Endothelial cell of umbilical vein (primary cell): Measurements from ENCODE around the gene MYRIP. TPM values are rescaled to one million over a fixed set of nuclear protein-coding genes. Genes with fewer than 3 reads are reported as not detected.

ENCODE experiments used
- BruUV-seq: library from RNA; stranded (reverse); fragments of 400-500 nt; replicated peaks from 2 replicates; lab custom pipeline; 2021; lab: Mats Ljungman, UMichigan
- CTCF ChIA-PET: fragments of 300-600, 350-600 bp; sonication (Branson Sonifier 250); formaldehyde crosslinking; loops from one replicate; lab custom pipeline; 2021; ENCODE audit warnings: antibody characterized with exemption, inconsistent platforms; lab: Charles Lee
- POLR2A ChIA-PET: fragments of 300-600, 350-600 bp; sonication (Branson Sonifier 250); formaldehyde crosslinking; loops from one replicate; lab custom pipeline; 2021; ENCODE audit warnings: antibody characterized with exemption, inconsistent platforms; lab: Charles Lee
- DNase-seq: peaks from one replicate; pipeline ENCODE4 v3.0.0-alpha.2; 2011; ENCODE audit warnings: low read depth, low spot score
- FAIRE-seq: peaks from 2 replicates; lab custom pipeline; 2011; peaks lifted over from hg19 to GRCh38; lab: Jason Lieb, UNC
- H2AFZ ChIP-seq: 2 replicates; pipeline ENCODE4 v1.6.0; 2012; ENCODE audit warnings: low read depth, low read length, control low read depth, inconsistent platforms
- H3K27ac ChIP-seq: 2 replicates; pipeline ENCODE4 v1.5.1; 2011; ENCODE audit warnings: low read depth, mild to moderate bottlenecking, control low read depth, low read length, moderate library complexity; ENCODE audit not compliant: insufficient read depth
- H3K27me3 ChIP-seq, 2 experiments: 2 replicates each; pipeline versions ENCODE4 v1.6.0 to v1.6.1; 2011; ENCODE audit warnings: low read length in 2 of 2, mixed read lengths in 1 of 2; ENCODE audit not compliant: control insufficient read depth in 2 of 2, insufficient read depth in 2 of 2
- H3K36me3 ChIP-seq, 2 experiments: 2 replicates in 1 of 2; 3 replicates in 1 of 2; pipeline ENCODE4 v1.5.1; 2011; ENCODE audit warnings: low read length in 2 of 2, mild to moderate bottlenecking in 1 of 2, moderate library complexity in 1 of 2; ENCODE audit not compliant: control insufficient read depth in 2 of 2, insufficient read depth in 2 of 2; ENCODE audit errors: extremely low read depth in 1 of 2
- H3K4me1 ChIP-seq: 3 replicates; pipeline ENCODE4 v1.5.1; 2011; ENCODE audit warnings: mild to moderate bottlenecking, low read length; ENCODE audit not compliant: control insufficient read depth, insufficient read depth; ENCODE audit errors: extremely low read depth
- H3K4me2 ChIP-seq: 2 replicates; pipeline ENCODE4 v1.6.1; 2011; ENCODE audit warnings: low read length, control low read depth, mixed read lengths; ENCODE audit not compliant: insufficient read depth
- H3K4me3 ChIP-seq, 3 experiments: fragments of 200-600 bp in 1 of 3; sonication (generic), shearing (Covaris generic) in 1 of 3; replicated peaks in 1 of 3; 2 replicates each; pipeline ENCODE4 v1.5.1; 2011 to 2016; ENCODE audit warnings: control low read depth in 3 of 3, low read length in 3 of 3, mild to moderate bottlenecking in 2 of 3, inconsistent platforms in 1 of 3, low read depth in 1 of 3, moderate library complexity in 1 of 3; ENCODE audit not compliant: insufficient read depth in 1 of 3
- H3K79me2 ChIP-seq: 2 replicates; pipeline ENCODE4 v1.6.0; 2012; ENCODE audit warnings: low read length, inconsistent platforms; ENCODE audit not compliant: control insufficient read depth, insufficient read depth
- H3K9ac ChIP-seq: replicated peaks from 2 replicates; pipeline ENCODE3; 2011; ENCODE audit warnings: low read length, control low read depth; ENCODE audit not compliant: insufficient read depth; ENCODE audit errors: extremely low read depth
- H3K9me1 ChIP-seq: replicated peaks from 3 replicates; pipeline ENCODE4 v1.6.0; 2011; ENCODE audit warnings: mild to moderate bottlenecking, low read length; ENCODE audit not compliant: control insufficient read depth, insufficient read depth; ENCODE audit errors: extremely low read depth
- H3K9me3 ChIP-seq: replicated peaks from 2 replicates; pipeline ENCODE4 v1.5.1; 2012; ENCODE audit warnings: low read length, inconsistent platforms; ENCODE audit not compliant: control insufficient read depth, insufficient read depth
- H4K20me1 ChIP-seq: replicated peaks from 2 replicates; pipeline ENCODE3; 2011; ENCODE audit warnings: mild to moderate bottlenecking, low read length; ENCODE audit not compliant: control insufficient read depth, insufficient read depth; ENCODE audit errors: extremely low read depth
- EZH2 ChIP-seq: IDR thresholded peaks from 2 replicates; pipeline ENCODE4 v1.6.1; 2012; ENCODE audit warnings: borderline replicate concordance, low read depth, mild to moderate bottlenecking, moderate library complexity, low read length, inconsistent platforms; ENCODE audit not compliant: severe bottlenecking
- FOS ChIP-seq: IDR thresholded peaks from 2 replicates; pipeline ENCODE4 v1.6.1; 2011; ENCODE audit warnings: mild to moderate bottlenecking, low read length, moderate library complexity, borderline replicate concordance; ENCODE audit not compliant: insufficient read depth
- GATA2 ChIP-seq: IDR thresholded peaks from 2 replicates; pipeline ENCODE4 v1.7.0; 2011; ENCODE audit warnings: low read depth, mild to moderate bottlenecking, moderate library complexity, mixed read lengths, low read length; ENCODE audit not compliant: insufficient read length, insufficient read depth
- JUN ChIP-seq: IDR thresholded peaks from 2 replicates; pipeline ENCODE4 v1.6.1; 2011; ENCODE audit warnings: borderline replicate concordance, low read depth; ENCODE audit not compliant: insufficient read length, insufficient read depth
- MYC ChIP-seq: IDR thresholded peaks from one replicate; pipeline ENCODE4 v1.6.1; 2011; ENCODE audit warnings: mild to moderate bottlenecking, low read depth, low read length
- POLR2A ChIP-seq: IDR thresholded peaks from 2 replicates; pipeline ENCODE4 v1.6.1; 2012; ENCODE audit warnings: low read depth, mild to moderate bottlenecking, control low read depth, low read length
- POLR2AphosphoS5 ChIP-seq: IDR thresholded peaks from 2 replicates; pipeline ENCODE4 v1.6.1; 2012; ENCODE audit warnings: low read depth, mild to moderate bottlenecking, control low read depth, low read length, moderate library complexity; ENCODE audit not compliant: insufficient read depth
- dilution Hi-C: fragments of 300-500 bp; cut with MboI; formaldehyde crosslinking; loops from one replicate; pipeline ENCODE4 v1.15.0; 2019; ENCODE audit warnings: low sequenced_read_pairs; ENCODE audit not compliant: extremely low pct_ligation_motif_present
- intact Hi-C: fragments of 100-400 bp; cut with micrococcal nuclease; formaldehyde crosslinking; loops from one replicate; pipeline ENCODE4 v1.10.0; 2022
- polyA plus RNA-seq, 4 experiments: library from polyadenylated mRNA; depleted of rRNA in 3 of 4; stranded (reverse) in 3 of 4; unstranded in 1 of 4; fragments of >200 nt; gene quantifications; 2 replicates each; pipeline versions ENCODE4 v1.2.1 to v1.2.3, GENCODE V29; 2011 to 2012; ENCODE audit warnings: missing spikeins in 1 of 4
- total RNA-seq: library from RNA; stranded (reverse); gene quantifications from 2 replicates; pipeline ENCODE4 v1.2.3, GENCODE V29; 2021
- TF ChIP-seq, protein P1 (sequence below), 2 donors: IDR thresholded peaks; 1 replicate in 1 of 2; 2 replicates in 1 of 2; pipeline ENCODE4 v1.5.1; 2011; ENCODE audit warnings: low read length in 2 of 2, mild to moderate bottlenecking in 2 of 2, moderate library complexity in 2 of 2, control low read depth in 1 of 2, inconsistent platforms in 1 of 2, low read depth in 1 of 2; ENCODE audit not compliant: insufficient read depth in 1 of 2; ENCODE audit errors: extremely low read depth in 1 of 2
- TF ChIP-seq, protein P2 (sequence below): IDR thresholded peaks from 2 replicates; pipeline ENCODE4 v1.6.1; 2011; ENCODE audit not compliant: insufficient read depth, insufficient read length

Gene MYRIP
- total and polyA plus RNA-seq, 2 donors (not counting 3 experiments of a cell fraction or from before 2014, with no cell fraction given): 6.7 to 11.9 TPM

DNA sequence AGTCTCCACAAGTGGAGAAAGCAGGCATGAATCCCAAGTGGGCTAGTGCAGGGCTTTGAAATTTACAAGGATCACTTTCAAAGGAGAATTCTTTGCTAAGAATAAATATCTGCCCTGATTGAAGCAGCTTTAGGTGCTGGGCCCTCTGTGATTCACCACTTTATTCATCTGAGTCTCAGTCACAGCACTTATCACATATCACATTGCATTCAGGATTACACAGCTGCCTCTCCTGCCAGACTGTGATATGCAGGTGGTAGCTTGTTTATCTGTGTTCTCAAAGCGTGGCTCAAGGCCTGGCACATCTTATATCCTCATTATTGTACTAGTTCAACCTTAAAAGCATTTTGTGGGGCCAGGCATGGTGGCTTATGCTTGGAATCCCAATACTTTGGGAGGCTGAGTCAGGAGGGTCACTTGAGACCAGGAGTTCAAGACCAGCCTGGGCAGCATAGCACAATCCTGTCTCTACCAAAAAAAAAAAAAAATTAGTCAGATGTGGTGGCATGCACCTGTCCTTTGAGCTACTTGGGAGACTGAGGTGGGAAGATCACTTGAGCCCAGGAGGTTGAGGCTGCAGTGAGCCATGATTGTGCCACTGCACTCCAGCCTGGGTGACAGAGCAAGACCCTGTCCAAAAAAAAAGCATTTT, 343.2 kb downstream of the MYRIP start:
- CTCF ChIA-PET: interaction anchor here (1.2 to 1.9 kb wide), 3 partner anchors 10 to 102 kb away, joined by 3 to 5 read pairs (median 4); no protein-coding TSS in a partner anchor
- Histone ChIP-seq H4K20me1 (no peaks in the 10 kb centered on the region), H2AFZ (no peak overlapping the region), H3K27ac (no peak overlapping the region), H3K9ac (no peak overlapping the region), H3K4me2 (no peak overlapping the region), H3K9me1 (no peaks in the 10 kb centered on the region), H3K4me1 (no peaks in the 10 kb centered on the region), H3K36me3 (peaks cover 0 to 3% of the 10 kb centered on the region in 2 experiments), H3K9me3 (no peaks in the 10 kb centered on the region), H3K27me3 (no peaks in the 10 kb centered on the region), H3K4me3 (no peak overlapping the region), H3K79me2 (no peaks in the 10 kb centered on the region)
- POLR2A ChIA-PET: no interaction called here
- dilution Hi-C loops: no loop called here
- intact Hi-C loops: no loop called here
- no peak for TF ChIP-seq MYC
- TF ChIP-seq, protein P1, sequence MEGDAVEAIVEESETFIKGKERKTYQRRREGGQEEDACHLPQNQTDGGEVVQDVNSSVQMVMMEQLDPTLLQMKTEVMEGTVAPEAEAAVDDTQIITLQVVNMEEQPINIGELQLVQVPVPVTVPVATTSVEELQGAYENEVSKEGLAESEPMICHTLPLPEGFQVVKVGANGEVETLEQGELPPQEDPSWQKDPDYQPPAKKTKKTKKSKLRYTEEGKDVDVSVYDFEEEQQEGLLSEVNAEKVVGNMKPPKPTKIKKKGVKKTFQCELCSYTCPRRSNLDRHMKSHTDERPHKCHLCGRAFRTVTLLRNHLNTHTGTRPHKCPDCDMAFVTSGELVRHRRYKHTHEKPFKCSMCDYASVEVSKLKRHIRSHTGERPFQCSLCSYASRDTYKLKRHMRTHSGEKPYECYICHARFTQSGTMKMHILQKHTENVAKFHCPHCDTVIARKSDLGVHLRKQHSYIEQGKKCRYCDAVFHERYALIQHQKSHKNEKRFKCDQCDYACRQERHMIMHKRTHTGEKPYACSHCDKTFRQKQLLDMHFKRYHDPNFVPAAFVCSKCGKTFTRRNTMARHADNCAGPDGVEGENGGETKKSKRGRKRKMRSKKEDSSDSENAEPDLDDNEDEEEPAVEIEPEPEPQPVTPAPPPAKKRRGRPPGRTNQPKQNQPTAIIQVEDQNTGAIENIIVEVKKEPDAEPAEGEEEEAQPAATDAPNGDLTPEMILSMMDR (IDR thresholded peaks at IDR 0.05; ENCODE audit: extremely low read depth in 1 of 2, insufficient read depth in 1 of 2, low read depth in 1 of 2, low read length in 2 of 2): no peak
- TF ChIP-seq FOS: no peak
- FAIRE-seq (no peak), DNase-seq (no peak)
- no TSS peak for BruUV-seq

DNA sequence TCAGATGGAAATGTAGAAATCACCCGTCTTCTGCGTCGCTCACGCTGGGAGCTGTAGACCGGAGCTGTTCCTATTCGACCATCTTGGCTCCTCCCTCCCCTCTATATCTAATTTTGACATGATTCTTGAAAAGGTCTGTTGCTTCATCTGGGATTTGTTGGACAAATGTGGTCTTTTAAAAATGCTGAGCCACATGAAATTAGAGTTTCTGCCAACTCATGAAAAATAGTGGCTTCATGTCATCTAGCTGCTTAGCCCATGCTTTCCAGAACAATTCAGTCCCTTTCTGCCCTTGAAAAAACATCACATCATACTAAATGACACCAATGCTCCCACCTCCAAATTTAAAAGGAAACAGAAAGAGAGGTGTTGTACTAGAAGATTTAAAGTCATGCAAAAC, 351.5 kb downstream of the MYRIP start:
- H3K4me2 ChIP-seq: no peak overlapping the region
- TF ChIP-seq EZH2 (no peak), POLR2AphosphoS5 (no peak), GATA2 (no peak), MYC (no peak), FOS (no peak), JUN (no peak), POLR2A (no peak)
- TF ChIP-seq, protein P2, sequence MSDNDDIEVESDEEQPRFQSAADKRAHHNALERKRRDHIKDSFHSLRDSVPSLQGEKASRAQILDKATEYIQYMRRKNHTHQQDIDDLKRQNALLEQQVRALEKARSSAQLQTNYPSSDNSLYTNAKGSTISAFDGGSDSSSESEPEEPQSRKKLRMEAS: no peak
- TF ChIP-seq, protein P1 (IDR thresholded peaks at IDR 0.05; ENCODE audit: extremely low read depth in 1 of 2, insufficient read depth in 1 of 2, low read depth in 1 of 2, low read length in 2 of 2): no peak
- no peak overlapping the region for H2AFZ ChIP-seq
- peaks cover 0 to 12% of the 10 kb centered on the region in 2 experiments for H3K36me3 ChIP-seq
- H3K27me3 ChIP-seq: no peaks in the 10 kb centered on the region
- H3K79me2 ChIP-seq: no peaks in the 10 kb centered on the region
- H3K9me3 ChIP-seq: no peaks in the 10 kb centered on the region
- H4K20me1 ChIP-seq: no peaks in the 10 kb centered on the region
- H3K4me3 ChIP-seq: no peak overlapping the region
- POLR2A ChIA-PET: no interaction called here
- no TSS peak for BruUV-seq
- H3K9ac ChIP-seq: no peak overlapping the region
- FAIRE-seq (no peak), DNase-seq (no peak)
- no peaks in the 10 kb centered on the region for H3K9me1 ChIP-seq
- H3K27ac ChIP-seq: no peak overlapping the region
- dilution Hi-C loops: no loop called here
- intact Hi-C loops: no loop called here
- no peaks in the 10 kb centered on the region for H3K4me1 ChIP-seq
- CTCF ChIA-PET: no interaction called here
